Gastrocnemius medialis (tissue), 4 donors: ENCODE data around the gene PRAMEF12.
"Not testable (repeated sequence)": the region's sequence is repeated elsewhere in the genome, so short reads cannot be mapped to it uniquely, and the experiment has no call there.

Experiments
- POLR2A ChIP-seq, 2 donors: fragments of 450-650 bp; IDR thresholded peaks; one replicate each; pipeline ENCODE4 v1.6.1; 2017; ENCODE audit warnings: antibody characterized with exemption in 2 of 2, mild to moderate bottlenecking in 2 of 2, moderate library complexity in 2 of 2
- TF ChIP-seq, protein P1 (sequence below), 5 experiments: fragments of 450-650 bp in 3 of 5; fragments of 200-600 bp in 2 of 5; sonication (generic) in 2 of 5; IDR thresholded peaks in 4 of 5; conservative IDR thresholded peaks in 1 of 5; 1 replicate in 4 of 5; 2 replicates in 1 of 5; pipeline ENCODE4 v1.5.1; 2016 to 2019; ENCODE audit warnings: antibody characterized with exemption in 5 of 5, mild to moderate bottlenecking in 3 of 5, moderate library complexity in 3 of 5

DNA sequence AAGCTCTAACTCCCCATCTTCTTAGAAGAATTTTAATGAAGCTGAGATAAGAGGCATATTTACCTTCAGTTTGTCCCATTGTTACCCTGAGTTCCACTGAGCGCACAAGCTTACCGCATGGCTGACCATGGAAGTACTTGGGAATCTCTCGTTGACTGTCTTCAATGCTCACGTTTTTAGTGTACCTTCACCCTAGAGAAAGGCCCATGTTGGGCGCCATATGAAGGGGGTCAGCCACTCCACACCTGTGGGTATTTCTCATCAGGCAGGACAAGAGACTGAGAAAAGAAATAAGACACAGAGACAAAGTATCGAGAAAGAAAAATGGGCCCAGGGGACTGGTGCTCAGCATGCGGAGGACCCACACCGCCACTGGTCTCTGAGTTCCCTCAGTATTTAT lies 11.2 kb downstream of the PRAMEF12 start:
- TF ChIP-seq, protein P1, sequence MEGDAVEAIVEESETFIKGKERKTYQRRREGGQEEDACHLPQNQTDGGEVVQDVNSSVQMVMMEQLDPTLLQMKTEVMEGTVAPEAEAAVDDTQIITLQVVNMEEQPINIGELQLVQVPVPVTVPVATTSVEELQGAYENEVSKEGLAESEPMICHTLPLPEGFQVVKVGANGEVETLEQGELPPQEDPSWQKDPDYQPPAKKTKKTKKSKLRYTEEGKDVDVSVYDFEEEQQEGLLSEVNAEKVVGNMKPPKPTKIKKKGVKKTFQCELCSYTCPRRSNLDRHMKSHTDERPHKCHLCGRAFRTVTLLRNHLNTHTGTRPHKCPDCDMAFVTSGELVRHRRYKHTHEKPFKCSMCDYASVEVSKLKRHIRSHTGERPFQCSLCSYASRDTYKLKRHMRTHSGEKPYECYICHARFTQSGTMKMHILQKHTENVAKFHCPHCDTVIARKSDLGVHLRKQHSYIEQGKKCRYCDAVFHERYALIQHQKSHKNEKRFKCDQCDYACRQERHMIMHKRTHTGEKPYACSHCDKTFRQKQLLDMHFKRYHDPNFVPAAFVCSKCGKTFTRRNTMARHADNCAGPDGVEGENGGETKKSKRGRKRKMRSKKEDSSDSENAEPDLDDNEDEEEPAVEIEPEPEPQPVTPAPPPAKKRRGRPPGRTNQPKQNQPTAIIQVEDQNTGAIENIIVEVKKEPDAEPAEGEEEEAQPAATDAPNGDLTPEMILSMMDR (IDR thresholded peaks at IDR 0.05 in 4 of 5, conservative IDR thresholded peaks at IDR 0.05 in 1 of 5) = not testable (repeated sequence)
- not testable (repeated sequence) for TF ChIP-seq POLR2A (IDR thresholded peaks at IDR 0.05)
